ENCODE results near the gene CCDC68.

The CCDC68 gene

DNA sequence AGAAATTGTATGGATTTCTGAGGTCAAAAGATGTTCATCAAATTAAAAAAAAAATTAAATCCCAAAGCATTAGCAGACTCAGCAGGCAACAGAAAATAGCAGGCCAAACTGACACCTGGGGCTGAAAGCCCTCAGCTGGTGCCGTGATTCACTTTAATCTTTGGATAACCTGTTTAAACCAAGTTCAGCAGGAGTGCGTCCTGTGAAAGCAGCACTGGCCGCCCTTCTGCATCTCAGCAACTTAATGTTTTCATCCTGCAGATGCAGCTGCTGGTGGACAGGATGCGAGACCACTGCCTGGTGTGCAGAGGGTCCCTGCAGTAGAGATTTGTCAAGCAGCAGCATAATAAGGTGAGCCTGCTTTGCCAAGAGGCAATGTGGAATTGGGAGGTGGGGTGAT is 41.2 kb downstream of the CCDC68 start:
- DNase-seq (ENCODE audit: low spot score), result no peak

DNA sequence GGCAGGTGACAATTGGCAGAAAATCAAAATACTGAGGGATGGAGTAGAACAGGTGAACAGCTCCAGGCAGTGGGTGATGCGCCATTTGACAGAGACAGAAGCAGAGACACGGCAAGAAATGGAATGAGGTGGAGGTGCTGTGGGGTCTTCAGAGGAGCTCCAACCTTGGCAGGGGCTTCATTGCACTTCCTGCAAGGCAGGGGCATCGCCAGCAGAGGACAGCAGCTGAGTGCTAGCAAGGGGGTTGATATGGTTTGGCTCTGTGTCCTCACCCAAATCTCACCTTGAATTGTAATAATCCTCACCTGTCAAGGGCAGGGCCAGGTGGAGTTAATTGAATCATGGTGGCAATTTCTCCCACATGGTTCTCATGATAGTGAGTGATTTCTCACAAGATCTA is 42.8 kb downstream of the CCDC68 start:
- no peak for DNase-seq (ENCODE audit: low spot score)

DNA sequence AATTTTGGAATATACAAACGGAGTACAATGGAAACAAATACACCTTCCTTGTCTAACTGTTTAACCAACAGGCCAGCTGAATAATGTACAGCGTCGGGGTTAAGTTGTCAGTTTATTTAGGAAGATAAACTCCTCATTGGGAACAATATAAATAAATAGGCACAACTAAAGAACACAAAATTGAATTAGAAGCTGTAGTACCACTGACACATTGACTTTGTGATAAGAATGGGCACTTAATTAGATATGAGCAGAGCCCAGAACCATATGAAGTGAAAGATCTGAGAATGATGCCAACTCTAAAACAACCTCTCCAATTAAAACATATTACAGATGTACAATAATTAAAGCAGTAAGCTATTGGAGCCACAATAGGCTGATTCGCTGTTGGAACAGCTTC is 44.4 kb downstream of the CCDC68 start:
- DNase-seq (ENCODE audit: low spot score), result no peak

DNA sequence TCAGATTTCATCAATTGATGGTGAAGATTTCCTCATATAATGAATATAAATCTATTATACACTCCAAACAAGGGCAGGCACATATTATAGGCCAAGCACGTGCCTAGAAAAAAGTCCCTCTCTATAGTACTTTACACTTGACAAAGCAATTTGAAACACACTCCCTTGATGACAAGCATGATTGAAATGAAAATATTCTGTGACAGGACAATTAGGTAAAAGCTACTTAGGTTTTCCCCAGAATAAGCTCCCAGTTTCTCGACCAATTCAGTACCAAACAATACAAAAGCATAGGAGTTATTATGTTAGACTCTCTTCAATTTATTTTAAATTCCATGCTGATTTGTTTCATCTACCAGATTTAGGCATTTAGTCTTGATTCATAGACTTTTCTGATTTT is 47.7 kb downstream of the CCDC68 start:
- DNase-seq (ENCODE audit: low spot score), result no peak

DNA sequence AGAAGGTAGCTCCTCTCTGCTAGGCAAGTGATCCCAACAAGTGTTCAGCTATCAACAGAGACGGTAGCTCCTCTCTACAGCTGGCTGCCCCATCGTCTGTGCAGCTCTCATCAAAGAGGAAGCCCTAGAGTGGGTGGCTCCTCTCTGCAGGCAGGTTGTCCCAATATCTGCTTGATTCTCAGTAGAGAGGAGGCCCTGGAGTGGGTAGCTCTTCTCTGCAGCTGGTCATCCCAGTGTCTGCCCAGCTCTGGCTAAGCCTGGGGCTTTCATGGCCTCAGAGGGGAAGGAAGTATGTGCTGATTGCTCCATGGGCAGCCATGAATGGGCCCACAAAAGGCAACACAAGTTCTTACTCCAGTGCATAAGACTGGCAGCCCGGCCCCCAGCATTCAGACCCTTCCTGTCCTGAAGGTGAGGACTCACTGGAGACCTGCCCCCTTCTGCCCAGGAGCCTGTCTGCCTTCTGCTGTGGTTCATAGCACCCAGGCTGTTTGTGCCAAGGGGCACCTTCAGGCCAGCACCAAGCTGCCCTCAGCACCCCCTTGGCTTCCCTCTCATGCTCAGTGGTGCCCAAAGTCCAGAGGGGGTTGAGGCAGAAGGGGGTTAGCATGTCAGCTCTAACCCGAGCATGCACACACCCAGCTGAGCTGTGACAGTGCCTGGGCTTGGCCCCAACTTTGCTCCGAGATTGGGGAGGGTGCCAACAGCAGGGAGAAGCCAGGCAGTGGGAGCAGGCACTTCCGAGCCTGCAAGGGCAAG is 48.9 kb downstream of the CCDC68 start:
- no peak for DNase-seq (ENCODE audit: low spot score)

- DNase-seq (ENCODE audit: low spot score), result no peak
Observed at GRCh38 chr18:54909538-54909937, 49.7 kb downstream of the CCDC68 start.

DNA sequence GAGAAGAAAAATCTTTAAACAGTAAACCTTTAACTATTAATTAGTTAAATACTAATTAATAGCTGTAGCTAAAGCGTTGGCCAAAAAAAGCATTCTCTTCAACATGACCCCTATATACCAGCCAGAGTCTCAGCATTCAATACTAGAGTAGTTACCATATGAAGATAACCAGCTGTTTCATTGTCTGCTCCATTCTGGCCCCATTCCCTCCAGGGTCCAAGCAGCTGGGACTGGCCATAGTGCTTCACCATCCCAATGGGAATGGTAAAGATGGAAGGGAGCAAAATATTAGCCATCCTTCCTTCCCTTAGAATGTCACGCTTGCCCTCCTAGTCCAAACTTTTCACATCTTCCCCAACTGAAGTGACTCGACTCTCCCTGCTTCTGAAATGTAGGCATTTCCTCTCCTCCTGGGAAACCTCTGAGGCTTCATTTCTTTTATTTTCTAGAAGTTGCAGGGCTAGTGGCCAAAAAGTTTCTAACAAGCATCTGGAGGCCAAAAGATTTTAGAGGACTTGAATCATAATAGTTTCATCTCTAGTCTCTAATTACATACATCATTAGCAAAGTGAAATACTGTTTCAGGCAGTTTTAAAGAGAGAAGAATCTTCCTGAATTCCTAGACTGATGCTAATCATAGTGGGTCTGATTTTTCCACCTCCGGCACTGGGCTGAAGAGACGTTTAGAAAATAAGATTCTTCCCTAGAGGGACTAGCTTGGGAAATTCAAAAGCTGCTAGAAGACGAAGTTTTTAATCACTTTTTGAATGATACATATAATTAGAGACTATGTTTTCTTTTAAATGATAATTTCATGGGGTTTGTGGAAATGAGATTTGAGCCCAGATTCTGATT is 52.7 kb downstream of the CCDC68 start:
- DNase-seq (ENCODE audit: low spot score), result peak; percentile 16

GRCh38 chr18:54905629-54906028 is 53.6 kb downstream of the CCDC68 start:
- DNase-seq (ENCODE audit: low spot score), result no peak

DNA sequence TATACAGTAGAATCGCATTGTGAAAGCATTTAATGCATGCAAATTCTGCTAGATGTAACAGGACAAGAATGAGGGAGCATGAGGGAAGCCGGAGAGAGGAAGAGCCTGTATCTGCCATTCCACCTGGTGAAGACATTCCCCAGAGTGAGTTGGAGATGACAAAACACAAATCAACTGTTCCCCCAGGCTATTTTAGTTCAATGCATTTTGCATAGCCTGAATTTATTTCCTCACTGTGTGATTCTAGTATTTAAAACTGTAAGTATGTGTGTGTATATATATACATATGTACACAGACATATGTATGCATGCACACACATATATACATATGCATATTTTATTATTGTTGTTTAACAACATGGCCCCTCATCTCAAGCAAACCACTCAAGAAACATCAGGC is 54.7 kb downstream of the CCDC68 start:
- DNase-seq (ENCODE audit: low spot score), result no peak

- DNase-seq (ENCODE audit: low spot score), result no peak
Observed at GRCh38 chr18:54900290-54900689, 59.0 kb downstream of the CCDC68 start.

- DNase-seq (ENCODE audit: low spot score), result no peak
Observed at GRCh38 chr18:54899500-54899899, 59.8 kb downstream of the CCDC68 start.

GRCh38 chr18:54888933-54889332 is 70.3 kb downstream of the CCDC68 start:
- peak; percentile 32 for DNase-seq (ENCODE audit: low spot score)

DNA sequence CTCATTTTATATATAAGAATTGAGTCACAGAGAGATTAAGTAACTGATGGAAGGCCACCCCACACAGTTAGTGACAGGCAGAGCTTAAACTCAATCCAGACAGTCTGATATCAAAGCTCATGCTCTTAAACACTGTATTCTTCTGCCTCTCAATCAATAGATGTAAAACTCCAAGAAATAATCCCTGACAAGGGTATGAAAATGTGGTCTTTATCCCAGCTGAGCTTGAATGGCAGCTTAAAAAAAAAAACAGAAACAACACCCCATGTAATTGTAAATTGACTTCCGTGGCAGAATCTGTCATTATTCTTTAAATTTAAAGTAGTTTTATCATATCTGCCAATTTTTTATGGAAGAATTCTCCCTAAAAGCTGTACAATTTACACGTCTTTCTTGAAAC is 70.9 kb downstream of the CCDC68 start:
- DNase-seq (ENCODE audit: low spot score), result no peak

- no peak for DNase-seq (ENCODE audit: low spot score)
Observed at GRCh38 chr18:54883816-54884604, 75.3 kb downstream of the CCDC68 start.

DNA sequence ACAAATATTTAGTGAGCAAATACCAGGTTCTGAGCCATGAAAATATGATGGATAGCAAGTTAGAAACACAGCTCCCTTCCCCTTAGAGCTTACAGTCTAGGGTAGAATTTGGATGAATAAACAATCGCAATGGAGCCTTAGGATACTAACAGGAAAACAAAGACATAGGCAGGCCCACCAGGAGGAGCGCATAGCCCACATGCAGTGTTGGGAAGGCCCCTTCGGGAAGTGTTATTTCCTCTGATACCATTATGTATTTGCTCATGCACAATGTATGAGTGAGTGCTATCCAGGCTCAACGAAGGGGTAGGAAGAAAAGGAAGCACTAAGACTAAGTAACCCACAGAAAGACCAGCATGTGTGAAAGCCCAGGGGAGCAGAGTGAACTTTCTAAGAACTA is 76.9 kb downstream of the CCDC68 start:
- DNase-seq (ENCODE audit: low spot score), result no peak

DNA sequence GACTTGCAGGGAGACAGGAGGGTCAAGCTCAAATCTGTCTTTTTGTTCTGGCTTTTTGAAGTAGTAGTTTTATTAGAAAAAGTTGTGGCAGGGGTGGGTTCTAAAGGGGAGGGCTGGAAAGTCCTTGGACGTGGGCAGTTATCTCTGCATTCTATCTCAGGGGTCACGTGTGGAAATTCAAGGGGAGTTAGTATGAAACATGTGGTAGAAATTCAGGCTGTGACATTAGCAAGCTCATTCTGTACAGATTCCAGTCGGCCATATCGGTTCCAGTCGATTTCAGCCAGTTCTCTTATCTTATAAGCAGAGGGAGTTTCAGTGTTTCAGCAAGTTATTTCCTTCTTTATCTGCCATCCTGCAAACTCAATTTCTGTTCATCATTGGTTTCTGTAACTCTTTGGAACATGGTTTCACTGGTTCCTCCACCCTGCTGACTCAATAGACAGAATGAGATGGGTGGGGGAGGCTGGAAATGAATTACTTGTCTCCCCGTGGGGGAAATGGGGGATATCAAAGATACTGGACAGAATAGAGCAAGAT is 78.0 kb downstream of the CCDC68 start:
- no peak for DNase-seq (ENCODE audit: low spot score)

- no peak for DNase-seq (ENCODE audit: low spot score)
Observed at GRCh38 chr18:54880395-54881105, 78.7 kb downstream of the CCDC68 start.

DNA sequence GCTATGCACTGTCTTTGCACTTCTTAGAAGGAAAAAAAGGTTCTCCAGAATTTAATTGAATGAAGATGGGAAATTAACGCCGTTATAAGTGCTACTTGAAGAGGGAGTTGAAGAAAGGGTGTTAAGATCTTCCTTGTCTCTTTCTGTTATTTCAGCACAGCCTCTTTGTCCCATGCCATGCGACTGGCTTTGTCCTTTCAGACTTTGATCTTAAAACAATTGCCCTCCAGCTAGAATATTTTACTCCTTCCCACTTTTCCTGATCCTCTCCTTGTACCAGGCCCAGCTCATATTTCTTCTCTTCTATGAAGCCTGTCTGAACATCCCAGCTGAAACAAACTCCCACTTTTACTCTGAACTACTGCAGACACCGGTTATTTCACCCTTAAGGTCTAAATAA is 79.6 kb downstream of the CCDC68 start:
- no peak for DNase-seq (ENCODE audit: low spot score)

DNA sequence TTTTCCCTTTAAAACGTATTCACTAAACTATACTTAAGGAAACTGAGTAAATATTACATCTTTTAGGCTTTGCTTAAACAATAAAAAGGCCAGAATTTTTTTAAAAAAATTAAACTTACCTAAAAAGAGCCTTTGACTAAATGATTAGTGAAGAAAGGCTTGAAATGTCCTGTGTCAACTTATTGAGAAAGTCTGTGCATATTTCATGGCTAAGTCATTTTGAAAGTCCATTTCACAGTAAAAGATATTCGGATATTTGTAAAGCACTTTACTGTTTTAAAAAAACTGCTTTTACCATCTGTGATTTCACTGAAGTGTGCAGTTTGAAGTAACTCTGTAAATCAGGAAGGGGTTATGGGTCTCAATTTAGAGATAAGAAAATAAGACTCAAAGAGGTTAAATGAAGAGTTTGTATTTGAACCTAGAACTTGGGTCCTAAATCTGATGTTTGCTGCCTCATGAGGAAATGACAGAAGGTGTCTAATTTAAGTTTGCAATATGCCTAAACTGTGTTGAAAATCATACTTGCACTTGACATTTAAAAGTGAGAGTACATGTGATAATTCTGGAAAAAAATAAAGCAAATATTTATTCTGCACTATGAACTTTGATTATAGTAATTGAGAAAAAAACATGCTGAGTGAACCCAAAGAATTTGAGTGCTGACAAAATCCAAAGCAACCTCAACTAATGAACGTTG is 80.5 kb downstream of the CCDC68 start:
- no peak for DNase-seq (ENCODE audit: low spot score)

DNA sequence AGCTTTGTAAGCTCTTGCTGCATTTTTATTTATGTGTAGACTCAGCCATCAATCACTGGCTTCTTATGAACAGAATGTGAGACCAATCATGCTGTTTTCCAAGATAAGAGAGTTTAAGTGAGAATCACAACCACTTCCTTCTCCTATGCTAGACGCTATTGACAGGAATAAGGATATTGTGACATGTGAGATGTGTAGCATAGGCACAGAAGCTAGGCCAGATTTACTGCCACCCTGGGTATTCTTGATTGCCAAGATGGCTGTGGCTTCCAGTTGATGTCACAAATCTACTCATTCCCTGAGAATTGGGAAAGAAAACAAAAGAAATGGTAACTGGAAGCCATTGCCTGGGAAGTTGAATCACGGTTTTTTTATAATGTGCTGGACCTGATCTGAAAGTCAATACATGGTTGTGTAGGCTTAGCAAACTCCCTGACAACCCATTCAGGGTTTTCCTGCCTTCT is 81.1 kb downstream of the CCDC68 start:
- no peak for DNase-seq (ENCODE audit: low spot score)

DNA sequence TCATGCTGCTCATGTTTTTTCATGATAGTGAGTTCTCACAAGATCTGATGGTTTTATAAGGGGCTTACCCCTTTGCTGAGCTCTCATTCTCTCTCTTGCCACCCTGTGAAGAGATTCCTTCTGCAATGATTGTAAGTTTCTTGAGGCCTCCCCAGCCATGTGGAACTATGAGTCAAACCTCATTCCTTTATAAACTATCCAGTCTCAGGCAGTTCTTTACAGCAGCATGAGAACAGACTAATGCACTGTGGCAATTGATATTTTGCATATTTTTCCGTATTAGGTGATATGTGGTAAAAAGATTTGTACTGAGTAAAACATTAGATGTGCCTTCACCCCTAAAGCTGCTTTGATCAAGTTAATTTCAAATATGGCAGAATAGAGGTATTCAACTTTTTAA is 82.2 kb downstream of the CCDC68 start:
- DNase-seq (ENCODE audit: low spot score), result no peak

All from GM03348 (cell line).